ENCODE results near the gene SAMM50. TPM values are rescaled to one million over a fixed set of nuclear protein-coding genes. Genes with fewer than 3 reads are reported as not detected.

The SAMM50 gene
- total and polyA plus RNA-seq, 2 donors (not counting 3 experiments of a cell fraction or from before 2014, with no cell fraction given) = 42.9 to 56.2 TPM

- H3K4me2 ChIP-seq (ENCODE audit: insufficient read depth, low read length) = no peak overlapping the region
- ChIA-PET CTCF (interaction anchor here (1.5 to 3.0 kb wide), 3 partner anchors 16 to 87 kb away, joined by 7 to 30 read pairs (median 13); no protein-coding TSS in a partner anchor), POLR2A (no interaction called here)
- BruUV-seq (replicated peaks) = no TSS peak
- no peak overlapping the region for H3K27ac ChIP-seq (ENCODE audit: insufficient read depth, low read depth, low read length)
- DNase-seq (ENCODE audit: low read depth, low spot score) (no peak), FAIRE-seq (no peak)
- H4K20me1 ChIP-seq (replicated peaks; ENCODE audit: control insufficient read depth, extremely low read depth, insufficient read depth, low read length) = no peaks in the 10 kb centered on the region
- H2AFZ ChIP-seq (ENCODE audit: low read depth, low read length) = no peak overlapping the region
- H3K4me3 ChIP-seq (replicated peaks in 1 of 3; ENCODE audit: insufficient read depth in 1 of 3, low read depth in 1 of 3, low read length in 3 of 3) = no peak overlapping the region
- intact Hi-C loops (cut with micrococcal nuclease) = no loop called here
- no peaks in the 10 kb centered on the region for H3K27me3 ChIP-seq (ENCODE audit: control insufficient read depth in 2 of 2, insufficient read depth in 2 of 2, low read length in 2 of 2)
- no peak overlapping the region for H3K9ac ChIP-seq (replicated peaks; ENCODE audit: extremely low read depth, insufficient read depth, low read length)
- peaks cover 2% of the 10 kb centered on the region for H3K79me2 ChIP-seq (ENCODE audit: control insufficient read depth, insufficient read depth, low read length)
- TF ChIP-seq POLR2A (IDR thresholded peaks at IDR 0.05; ENCODE audit: low read depth, low read length) = no peak
- TF ChIP-seq CTCF (IDR thresholded peaks at IDR 0.05; ENCODE audit: extremely low read depth in 1 of 2, insufficient read depth in 1 of 2, low read depth in 1 of 2, low read length in 2 of 2) = no peak
- H3K9me1 ChIP-seq (replicated peaks; ENCODE audit: control insufficient read depth, extremely low read depth, insufficient read depth, low read length) = no peaks in the 10 kb centered on the region
- peaks cover 20% of the 10 kb centered on the region for H3K4me1 ChIP-seq (ENCODE audit: control insufficient read depth, extremely low read depth, insufficient read depth, low read length)
- no peaks in the 10 kb centered on the region for H3K9me3 ChIP-seq (replicated peaks; ENCODE audit: control insufficient read depth, insufficient read depth, low read length)
- H3K36me3 ChIP-seq (ENCODE audit: control insufficient read depth in 2 of 2, extremely low read depth in 1 of 2, insufficient read depth in 2 of 2, low read length in 2 of 2) = peaks cover 9 to 20% of the 10 kb centered on the region in 2 experiments
- dilution Hi-C loops (cut with MboI; ENCODE audit: extremely low pct_ligation_motif_present, low sequenced_read_pairs) = no loop called here
These were observed 43.5 kb downstream of the SAMM50 start for GRCh38 chr22:43998679-43999264.

- ChIA-PET POLR2A (no interaction called here), CTCF (interaction anchor here (1.5 to 3.0 kb wide), 3 partner anchors 15 to 86 kb away, joined by 7 to 30 read pairs (median 13); no protein-coding TSS in a partner anchor)
- H3K4me2 ChIP-seq (ENCODE audit: insufficient read depth, low read length) = no peak overlapping the region
- intact Hi-C loops (cut with micrococcal nuclease) = no loop called here
- H3K79me2 ChIP-seq (ENCODE audit: control insufficient read depth, insufficient read depth, low read length) = peaks cover 1% of the 10 kb centered on the region
- H3K9me1 ChIP-seq (replicated peaks; ENCODE audit: control insufficient read depth, extremely low read depth, insufficient read depth, low read length) = no peaks in the 10 kb centered on the region
- no peak overlapping the region for H3K4me3 ChIP-seq (replicated peaks in 1 of 3; ENCODE audit: insufficient read depth in 1 of 3, low read depth in 1 of 3, low read length in 3 of 3)
- peaks cover 20% of the 10 kb centered on the region for H3K4me1 ChIP-seq (ENCODE audit: control insufficient read depth, extremely low read depth, insufficient read depth, low read length)
- FAIRE-seq (no peak), DNase-seq (ENCODE audit: low read depth, low spot score) (no peak)
- H3K27me3 ChIP-seq (ENCODE audit: control insufficient read depth in 2 of 2, insufficient read depth in 2 of 2, low read length in 2 of 2) = no peaks in the 10 kb centered on the region
- H3K9me3 ChIP-seq (replicated peaks; ENCODE audit: control insufficient read depth, insufficient read depth, low read length) = no peaks in the 10 kb centered on the region
- TF ChIP-seq JUN (IDR thresholded peaks at IDR 0.05; ENCODE audit: borderline replicate concordance, insufficient read depth, insufficient read length, low read depth) (no peak), MYC (IDR thresholded peaks at IDR 0.05; ENCODE audit: low read depth, low read length) (no peak), FOS (IDR thresholded peaks at IDR 0.05; ENCODE audit: borderline replicate concordance, insufficient read depth, low read length) (no peak), POLR2A (IDR thresholded peaks at IDR 0.05; ENCODE audit: low read depth, low read length) (no peak), EZH2 (IDR thresholded peaks at IDR 0.05; ENCODE audit: borderline replicate concordance, low read depth, low read length, severe bottlenecking) (no peak), GATA2 (IDR thresholded peaks at IDR 0.05; ENCODE audit: insufficient read depth, insufficient read length, low read depth, low read length) (no peak), POLR2AphosphoS5 (IDR thresholded peaks at IDR 0.05; ENCODE audit: insufficient read depth, low read depth, low read length) (no peak), MAX (IDR thresholded peaks at IDR 0.05; ENCODE audit: insufficient read depth, insufficient read length) (no peak), CTCF (IDR thresholded peaks at IDR 0.05; ENCODE audit: extremely low read depth in 1 of 2, insufficient read depth in 1 of 2, low read depth in 1 of 2, low read length in 2 of 2) (no peak)
- H3K36me3 ChIP-seq (ENCODE audit: control insufficient read depth in 2 of 2, extremely low read depth in 1 of 2, insufficient read depth in 2 of 2, low read length in 2 of 2) = peaks cover 8 to 14% of the 10 kb centered on the region in 2 experiments
- no peak overlapping the region for H3K9ac ChIP-seq (replicated peaks; ENCODE audit: extremely low read depth, insufficient read depth, low read length)
- H4K20me1 ChIP-seq (replicated peaks; ENCODE audit: control insufficient read depth, extremely low read depth, insufficient read depth, low read length) = no peaks in the 10 kb centered on the region
- dilution Hi-C loops (cut with MboI; ENCODE audit: extremely low pct_ligation_motif_present, low sequenced_read_pairs) = no loop called here
- no peak overlapping the region for H3K27ac ChIP-seq (ENCODE audit: insufficient read depth, low read depth, low read length)
- no TSS peak for BruUV-seq (replicated peaks)
- no peak overlapping the region for H2AFZ ChIP-seq (ENCODE audit: low read depth, low read length)
These were observed 44.1 kb downstream of the SAMM50 start for GRCh38 chr22:43999378-43999777.

All from endothelial cell of umbilical vein (primary cell).